Measurements from ENCODE around the gene PRDM4. TPM values are rescaled to one million over a fixed set of nuclear protein-coding genes. Genes with fewer than 3 reads are reported as not detected.

Gene PRDM4
- total RNA-seq, 8 experiments from 2014 or later, result 20.3 to 45.4 (median 31.3) TPM

DNA sequence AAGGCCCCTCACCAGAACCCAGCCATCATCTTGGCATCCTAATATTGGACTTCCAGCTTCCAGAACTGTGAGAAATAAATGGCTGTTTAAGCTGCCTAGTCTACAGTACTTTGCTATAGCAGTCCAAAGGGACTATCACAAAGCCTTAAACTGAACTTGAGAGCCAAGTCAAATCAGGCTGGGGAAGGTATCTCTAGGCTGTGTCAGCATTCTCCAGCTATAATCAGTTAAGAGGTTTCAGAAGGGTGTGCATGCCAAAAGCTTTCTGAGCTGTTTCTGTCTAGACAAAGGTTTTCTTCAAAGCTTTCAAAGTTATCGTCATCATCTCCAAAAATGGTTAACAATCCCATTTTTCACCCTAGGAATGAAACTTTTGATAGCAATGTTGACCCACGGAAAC is 21.1 kb upstream of the PRDM4 start:
- H3K4me1 ChIP-seq (replicated peaks in 1 of 2), result no peaks in the 10 kb centered on the region
- ATAC-seq (replicated peaks in 6 of 8), result no peak
- 0 to 86% (median 62%) methylated on average over 1 to 2 of the region's 2 CpGs; no CpG with 5 or more reads in 4 of the 10 experiments for WGBS, 10 experiments

GRCh38 chr12:107780298-107780697 is 19.4 kb upstream of the PRDM4 start:
- WGBS, 10 experiments, result 33 to 86% (median 71%) methylated on average over 1 of the region's 1 CpG; no CpG with 5 or more reads in 4 of the 10 experiments
- Histone ChIP-seq H3K27ac (no peak overlapping the region), H3K4me3 (no peak overlapping the region), H3K4me1 (replicated peaks in 1 of 2) (no peaks in the 10 kb centered on the region)
- ATAC-seq (replicated peaks in 6 of 8), result no peak
- in situ Hi-C loops (cut with MboI; ENCODE audit: low pct_unique_long_range_greater_than_20kb in 2 of 9, low sequenced_read_pairs in 9 of 9, unreplicated experiment in 9 of 9), result no loop called here

More for the DNA sequence above, 21.1 kb upstream of the PRDM4 start:
- Histone ChIP-seq H3K27ac (no peak overlapping the region), H3K4me3 (no peak overlapping the region)
- in situ Hi-C loops (cut with MboI; ENCODE audit: low pct_unique_long_range_greater_than_20kb in 2 of 9, low sequenced_read_pairs in 9 of 9, unreplicated experiment in 9 of 9), result no loop called here

GRCh38 chr12:107779077-107779831 is 18.3 kb upstream of the PRDM4 start:
- WGBS, 10 experiments, result 48 to 100% (median 76%) methylated on average over 1 to 7 of the region's 7 CpGs
- Histone ChIP-seq H3K4me1 (replicated peaks in 1 of 2) (no peaks in the 10 kb centered on the region), H3K27ac (no peak overlapping the region), H3K4me3 (no peak overlapping the region)
- no peak for ATAC-seq (replicated peaks in 6 of 8)
- in situ Hi-C loops (cut with MboI; ENCODE audit: low pct_unique_long_range_greater_than_20kb in 2 of 9, low sequenced_read_pairs in 9 of 9, unreplicated experiment in 9 of 9), result no loop called here

GRCh38 chr12:107778383-107779025 is 17.6 kb upstream of the PRDM4 start:
- Histone ChIP-seq H3K27ac (no peak overlapping the region), H3K4me3 (no peak overlapping the region), H3K4me1 (replicated peaks in 1 of 2) (no peaks in the 10 kb centered on the region)
- WGBS, 10 experiments, result 14 to 100% (median 53%) methylated on average over 1 to 9 of the region's 11 CpGs
- in situ Hi-C loops (cut with MboI; ENCODE audit: low pct_unique_long_range_greater_than_20kb in 2 of 9, low sequenced_read_pairs in 9 of 9, unreplicated experiment in 9 of 9), result no loop called here
- ATAC-seq (replicated peaks in 6 of 8), result no peak

DNA sequence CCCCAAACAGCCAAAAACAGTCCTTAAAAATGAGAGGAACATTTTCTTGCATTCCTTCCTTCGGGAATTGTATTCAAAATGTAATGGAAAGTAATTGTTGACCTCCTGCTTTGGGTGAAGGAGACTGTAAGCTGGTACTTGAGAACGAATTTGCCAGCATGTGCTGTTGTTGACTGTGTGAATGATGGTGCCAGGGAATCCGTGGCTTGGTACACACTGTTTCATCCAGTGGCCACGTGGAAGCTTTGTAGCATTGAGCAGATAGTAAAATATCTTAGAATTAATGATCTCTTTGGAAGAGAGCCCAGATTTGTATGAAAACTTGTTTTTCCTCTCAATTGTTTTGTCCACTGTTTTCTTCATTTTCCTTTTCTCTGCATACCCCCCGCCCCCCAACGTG is 15.2 kb upstream of the PRDM4 start:
- in situ Hi-C loops (cut with MboI; ENCODE audit: low pct_unique_long_range_greater_than_20kb in 2 of 9, low sequenced_read_pairs in 9 of 9, unreplicated experiment in 9 of 9), result no loop called here
- no peak for ATAC-seq (replicated peaks in 6 of 8)
- 0 to 66% (median 25%) methylated on average over 3 to 6 of the region's 6 CpGs; no CpG with 5 or more reads in 2 of the 10 experiments for WGBS, 10 experiments
- H3K27ac ChIP-seq, result no peak overlapping the region
- H3K4me1 ChIP-seq (replicated peaks in 1 of 2), result no peaks in the 10 kb centered on the region
- no peak overlapping the region for H3K4me3 ChIP-seq

DNA sequence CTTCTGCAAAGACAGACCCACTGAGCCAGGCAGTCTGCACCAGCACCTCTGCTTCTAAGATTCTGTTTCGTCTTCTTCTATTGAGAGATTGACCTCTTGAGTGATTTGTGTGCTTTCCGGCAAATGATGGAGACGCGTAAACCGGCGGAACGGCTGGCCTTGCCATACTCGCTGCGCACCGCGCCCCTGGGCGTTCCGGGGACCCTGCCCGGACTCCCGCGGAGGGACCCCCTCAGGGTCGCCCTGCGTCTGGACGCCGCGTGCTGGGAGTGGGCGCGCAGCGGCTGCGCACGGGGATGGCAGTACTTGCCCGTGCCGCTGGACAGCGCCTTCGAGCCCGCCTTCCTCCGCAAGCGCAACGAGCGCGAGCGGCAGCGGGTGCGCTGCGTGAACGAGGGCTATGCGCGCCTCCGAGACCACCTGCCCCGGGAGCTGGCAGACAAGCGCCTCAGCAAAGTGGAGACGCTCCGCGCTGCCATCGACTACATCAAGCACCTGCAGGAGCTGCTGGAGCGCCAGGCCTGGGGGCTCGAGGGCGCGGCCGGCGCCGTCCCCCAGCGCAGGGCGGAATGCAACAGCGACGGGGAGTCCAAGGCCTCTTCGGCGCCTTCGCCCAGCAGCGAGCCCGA is 14.3 kb upstream of the PRDM4 start:
- Histone ChIP-seq H3K4me1 (replicated peaks in 1 of 2) (no peaks in the 10 kb centered on the region), H3K27ac (no peak overlapping the region), H3K4me3 (peak overlapping the region; percentile 24 to 33 (median 26))
- ATAC-seq (replicated peaks in 6 of 8), result peak in 5 of 8 experiments; percentile 70 to 86 (median 75)
- WGBS, 10 experiments, result 0 to 8% (median 5%) methylated on average over 1 to 28 of the region's 66 CpGs; no CpG with 5 or more reads in 6 of the 10 experiments
- in situ Hi-C loops (cut with MboI; ENCODE audit: low pct_unique_long_range_greater_than_20kb in 2 of 9, low sequenced_read_pairs in 9 of 9, unreplicated experiment in 9 of 9), result no loop called here

- Histone ChIP-seq H3K27ac (no peak within 1 kb of the TSS), H3K4me1 (replicated peaks in 1 of 2) (no peaks in the 10 kb centered on the region), H3K4me3 (peak within 1 kb of the TSS; percentile 24 to 33 (median 26))
- in situ Hi-C loops (cut with MboI; ENCODE audit: low pct_unique_long_range_greater_than_20kb in 2 of 9, low sequenced_read_pairs in 9 of 9, unreplicated experiment in 9 of 9), result loop anchor here in 1 of 9 experiments (25.0 kb wide), 1 partner anchor 113 kb away; no protein-coding TSS in a partner anchor
- no peak for ATAC-seq (replicated peaks in 6 of 8)
- WGBS, 10 experiments, result 40 to 72% (median 56%) methylated on average over 1 to 13 of the region's 13 CpGs; no CpG with 5 or more reads in 1 of the 10 experiments
Measured at GRCh38 chr12:107774349-107775029, 13.6 kb upstream of the PRDM4 start, which contains the start of gene ASCL4. TSS of gene ASCL4 (plus strand) at chr12:107774704. CDS start at chr12:107775219, 515 bp downstream.

DNA sequence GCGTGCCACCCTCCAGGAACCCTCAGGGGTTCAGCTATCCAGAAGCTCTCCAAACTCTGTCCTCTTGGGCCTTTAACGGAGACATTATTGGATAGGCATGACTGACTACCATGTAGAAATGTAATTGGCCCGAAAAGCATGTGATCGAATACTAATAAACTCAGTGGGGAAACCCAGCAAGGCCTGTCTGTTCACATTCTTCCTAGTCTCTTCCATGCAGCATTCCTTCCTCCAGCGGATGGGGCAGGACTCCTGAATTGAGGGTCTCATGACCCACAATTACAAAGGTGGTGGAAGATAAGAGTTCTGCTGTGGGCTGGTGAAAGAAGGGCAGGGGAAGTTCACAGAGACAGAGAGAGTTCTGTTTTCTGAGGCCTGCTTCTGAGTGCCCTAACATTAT is 6.5 kb upstream of the PRDM4 start:
- WGBS, 10 experiments, result 18 to 89% (median 71%) methylated on average over 1 to 5 of the region's 5 CpGs
- ATAC-seq (replicated peaks in 6 of 8), result no peak
- Histone ChIP-seq H3K4me3 (no peak overlapping the region), H3K27ac (no peak overlapping the region), H3K4me1 (replicated peaks in 1 of 2) (no peaks in the 10 kb centered on the region)
- in situ Hi-C loops (cut with MboI; ENCODE audit: low pct_unique_long_range_greater_than_20kb in 2 of 9, low sequenced_read_pairs in 9 of 9, unreplicated experiment in 9 of 9), result loop anchor here in 1 of 9 experiments (25.0 kb wide), 1 partner anchor 120 kb away; no protein-coding TSS in a partner anchor

GRCh38 chr12:107765316-107765715 is 4.4 kb upstream of the PRDM4 start:
- H3K4me3 ChIP-seq, result no peak overlapping the region
- in situ Hi-C loops (cut with MboI; ENCODE audit: low pct_unique_long_range_greater_than_20kb in 2 of 9, low sequenced_read_pairs in 9 of 9, unreplicated experiment in 9 of 9), result loop anchor here in 1 of 9 experiments (25.0 kb wide), 1 partner anchor 122 kb away; no protein-coding TSS in a partner anchor
- H3K27ac ChIP-seq, result no peak overlapping the region
- no peak for ATAC-seq (replicated peaks in 6 of 8)
- WGBS, 10 experiments, result 0 to 88% (median 42%) methylated on average over 1 of the region's 1 CpG; no CpG with 5 or more reads in 3 of the 10 experiments
- H3K4me1 ChIP-seq (replicated peaks in 1 of 2), result no peaks in the 10 kb centered on the region

DNA sequence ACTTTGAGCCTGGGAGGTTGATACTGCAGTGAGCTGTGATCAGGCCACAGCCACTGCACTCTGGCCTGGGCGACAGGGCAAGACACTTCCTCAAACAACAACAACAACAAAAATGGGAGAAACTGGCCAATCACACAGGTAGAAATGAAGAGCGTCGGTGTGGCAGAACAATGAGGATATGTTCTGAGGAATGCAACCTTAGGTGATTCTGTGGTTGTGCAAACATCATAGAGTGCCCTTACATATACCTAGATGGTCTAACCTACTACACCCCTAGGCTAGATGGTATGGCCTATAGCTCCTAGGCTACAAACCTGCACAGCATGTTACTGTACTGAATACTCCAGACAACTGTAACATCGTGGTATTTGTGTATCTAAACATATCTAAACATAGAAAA is 3.7 kb upstream of the PRDM4 start:
- ATAC-seq (replicated peaks in 6 of 8), result no peak
- 0 to 100% (median 60%) methylated on average over 1 to 4 of the region's 4 CpGs; no CpG with 5 or more reads in 2 of the 10 experiments for WGBS, 10 experiments
- Histone ChIP-seq H3K4me1 (replicated peaks in 1 of 2) (no peaks in the 10 kb centered on the region), H3K27ac (no peak overlapping the region), H3K4me3 (no peak overlapping the region)
- in situ Hi-C loops (cut with MboI; ENCODE audit: low pct_unique_long_range_greater_than_20kb in 2 of 9, low sequenced_read_pairs in 9 of 9, unreplicated experiment in 9 of 9), result loop anchor here in 1 of 9 experiments (25.0 kb wide), 1 partner anchor 123 kb away; no protein-coding TSS in a partner anchor

- no peak overlapping the region for H3K4me3 ChIP-seq
Measured at GRCh38 chr12:107762874-107763273, 1.9 kb upstream of the PRDM4 start.

DNA sequence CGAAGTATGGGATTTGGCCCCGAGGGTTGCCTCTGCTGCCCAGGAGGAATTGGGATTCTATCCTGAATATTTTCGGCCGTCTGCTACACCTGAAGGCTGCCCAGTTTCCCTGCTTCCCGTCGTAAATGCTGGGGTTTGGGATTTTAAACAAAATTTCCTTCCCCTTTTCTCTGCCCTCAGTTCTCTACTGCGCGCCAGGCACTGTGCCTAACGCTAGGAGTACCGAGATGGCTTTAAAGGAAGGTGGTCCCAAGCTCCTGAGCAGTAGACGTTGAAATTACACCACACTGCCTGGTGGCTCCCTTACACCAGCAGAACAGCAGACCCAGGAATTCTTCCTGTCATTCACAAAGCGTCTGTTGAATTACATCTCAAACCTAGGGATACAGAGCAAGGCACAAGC is 566 bp upstream of the PRDM4 start:
- ATAC-seq (replicated peaks in 6 of 8), result peak; percentile 0 to 39 (median 25)
- in situ Hi-C loops (cut with MboI; ENCODE audit: low pct_unique_long_range_greater_than_20kb in 2 of 9, low sequenced_read_pairs in 9 of 9, unreplicated experiment in 9 of 9), result loop anchor here in 1 of 9 experiments (25.0 kb wide), 1 partner anchor 126 kb away; no protein-coding TSS in a partner anchor
- H3K27ac ChIP-seq, result peak overlapping the region; percentile 44 to 49

More at GRCh38 chr12:107762874-107763273, 1.9 kb upstream of the PRDM4 start:
- 11 to 78% (median 60%) methylated on average over 1 of the region's 1 CpG; no CpG with 5 or more reads in 3 of the 10 experiments for WGBS, 10 experiments
- in situ Hi-C loops (cut with MboI; ENCODE audit: low pct_unique_long_range_greater_than_20kb in 2 of 9, low sequenced_read_pairs in 9 of 9, unreplicated experiment in 9 of 9), result loop anchor here in 1 of 9 experiments (25.0 kb wide), 1 partner anchor 124 kb away; no protein-coding TSS in a partner anchor
- no peak for ATAC-seq (replicated peaks in 6 of 8)
- Histone ChIP-seq H3K4me1 (replicated peaks in 1 of 2) (peaks cover 2 to 9% of the 10 kb centered on the region in 2 donors), H3K27ac (no peak overlapping the region)

More for the DNA sequence above, 566 bp upstream of the PRDM4 start:
- 0 to 12% (median 0%) methylated on average over 2 to 11 of the region's 12 CpGs for WGBS, 10 experiments
- H3K4me3 ChIP-seq, result peak overlapping the region; percentile 68 to 81 (median 75)
- H3K4me1 ChIP-seq (replicated peaks in 1 of 2), result peaks cover 2 to 10% of the 10 kb centered on the region in 2 donors

All from motor neuron (in vitro differentiated cells).